Gastroesophageal sphincter (tissue), 3 donors: ENCODE data around the gene RELT.

Experiments
- POLR2A ChIP-seq, 2 donors: fragments of 450-650 bp; IDR thresholded peaks; one replicate each; pipeline ENCODE4 v1.6.1; 2017; ENCODE audit warnings: antibody characterized with exemption in 2 of 2, mild to moderate bottlenecking in 2 of 2, moderate library complexity in 1 of 2
- POLR2AphosphoS5 ChIP-seq: sonication (generic); formaldehyde crosslinking; IDR thresholded peaks from one replicate; pipeline ENCODE4 v1.6.1; 2017; ENCODE audit warnings: antibody characterized with exemption
- TF ChIP-seq, protein P1 (sequence below), 4 experiments: fragments of 200-600 bp in 2 of 4; fragments of 450-650 bp in 2 of 4; sonication (generic) in 1 of 4; IDR thresholded peaks; one replicate each; pipeline ENCODE4 v1.5.1; 2017 to 2019; ENCODE audit warnings: antibody characterized with exemption in 4 of 4, mild to moderate bottlenecking in 2 of 4, moderate library complexity in 2 of 4

DNA sequence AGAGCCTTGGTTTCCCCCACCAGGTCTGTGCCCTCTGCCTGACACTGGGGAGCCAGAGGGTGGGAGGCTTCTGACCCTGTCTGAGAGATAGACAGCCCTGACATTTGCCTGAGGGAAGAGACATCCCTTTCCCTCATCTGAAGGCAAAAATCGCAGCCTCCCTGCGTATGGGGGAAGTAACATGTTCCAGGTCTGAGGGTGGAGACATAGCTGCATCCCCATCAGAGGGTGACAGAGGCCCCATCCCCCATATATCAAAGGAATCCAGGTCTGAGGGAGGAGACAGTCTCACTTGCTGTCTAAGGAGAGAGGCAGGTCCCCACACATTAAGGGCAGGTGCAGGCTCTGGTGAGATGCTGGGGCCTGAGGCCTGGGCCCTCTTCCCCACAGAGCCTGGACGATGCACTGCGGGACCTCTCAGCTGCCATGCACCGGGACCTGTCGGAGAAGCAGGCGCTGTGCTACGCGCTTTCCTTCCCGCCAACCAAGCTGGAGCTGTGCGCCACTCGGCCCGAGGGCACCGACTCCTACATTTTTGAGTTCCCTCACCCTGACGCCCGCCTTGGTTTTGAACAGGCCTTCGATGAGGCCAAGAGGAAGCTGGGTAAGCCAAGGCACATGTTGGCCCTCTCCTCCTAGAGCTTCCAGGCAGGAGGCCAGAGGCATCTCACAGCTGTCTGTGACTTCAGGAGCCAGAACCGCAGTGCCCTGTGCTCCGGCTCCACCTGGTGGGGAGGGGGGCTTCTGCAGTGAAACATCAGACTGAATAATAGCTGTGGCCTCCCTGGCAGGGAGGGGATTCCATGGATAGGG, 16.1 kb upstream of the RELT start:
- TF ChIP-seq, protein P1, sequence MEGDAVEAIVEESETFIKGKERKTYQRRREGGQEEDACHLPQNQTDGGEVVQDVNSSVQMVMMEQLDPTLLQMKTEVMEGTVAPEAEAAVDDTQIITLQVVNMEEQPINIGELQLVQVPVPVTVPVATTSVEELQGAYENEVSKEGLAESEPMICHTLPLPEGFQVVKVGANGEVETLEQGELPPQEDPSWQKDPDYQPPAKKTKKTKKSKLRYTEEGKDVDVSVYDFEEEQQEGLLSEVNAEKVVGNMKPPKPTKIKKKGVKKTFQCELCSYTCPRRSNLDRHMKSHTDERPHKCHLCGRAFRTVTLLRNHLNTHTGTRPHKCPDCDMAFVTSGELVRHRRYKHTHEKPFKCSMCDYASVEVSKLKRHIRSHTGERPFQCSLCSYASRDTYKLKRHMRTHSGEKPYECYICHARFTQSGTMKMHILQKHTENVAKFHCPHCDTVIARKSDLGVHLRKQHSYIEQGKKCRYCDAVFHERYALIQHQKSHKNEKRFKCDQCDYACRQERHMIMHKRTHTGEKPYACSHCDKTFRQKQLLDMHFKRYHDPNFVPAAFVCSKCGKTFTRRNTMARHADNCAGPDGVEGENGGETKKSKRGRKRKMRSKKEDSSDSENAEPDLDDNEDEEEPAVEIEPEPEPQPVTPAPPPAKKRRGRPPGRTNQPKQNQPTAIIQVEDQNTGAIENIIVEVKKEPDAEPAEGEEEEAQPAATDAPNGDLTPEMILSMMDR (IDR thresholded peaks at IDR 0.05), result peak in 1 of 4 experiments; percentile 23
- no peak for TF ChIP-seq POLR2A (IDR thresholded peaks at IDR 0.05)
- no peak for TF ChIP-seq POLR2AphosphoS5
